ENCODE results near the gene PAXIP1. TPM values are rescaled to one million over a fixed set of nuclear protein-coding genes. Genes with fewer than 3 reads are reported as not detected.

PAXIP1 gene
- total and polyA plus RNA-seq, 2 donors (not counting 3 experiments of a cell fraction or from before 2014, with no cell fraction given), result 10.0 to 15.8 TPM

- no peaks in the 10 kb centered on the region for H3K36me3 ChIP-seq (ENCODE audit: control insufficient read depth in 2 of 2, extremely low read depth in 1 of 2, insufficient read depth in 2 of 2, low read length in 2 of 2)
- no TSS peak for BruUV-seq (replicated peaks)
- no peaks in the 10 kb centered on the region for H3K79me2 ChIP-seq (ENCODE audit: control insufficient read depth, insufficient read depth, low read length)
- POLR2A ChIA-PET, result no interaction called here
- no peak overlapping the region for H3K4me3 ChIP-seq (replicated peaks in 1 of 3; ENCODE audit: insufficient read depth in 1 of 3, low read depth in 1 of 3, low read length in 3 of 3)
- dilution Hi-C loops (cut with MboI; ENCODE audit: extremely low pct_ligation_motif_present, low sequenced_read_pairs) (no loop called here), intact Hi-C loops (cut with micrococcal nuclease) (loop anchor here (5.0 kb wide), 1 partner anchor 621 kb away; no protein-coding TSS in a partner anchor)
- no peaks in the 10 kb centered on the region for H3K9me1 ChIP-seq (replicated peaks; ENCODE audit: control insufficient read depth, extremely low read depth, insufficient read depth, low read length)
- no peak for TF ChIP-seq MYC (IDR thresholded peaks at IDR 0.05; ENCODE audit: low read depth, low read length)
- no peak for TF ChIP-seq MAX (IDR thresholded peaks at IDR 0.05; ENCODE audit: insufficient read depth, insufficient read length)
- TF ChIP-seq EZH2 (IDR thresholded peaks at IDR 0.05; ENCODE audit: borderline replicate concordance, low read depth, low read length, severe bottlenecking), result no peak
- no peak for TF ChIP-seq GATA2 (IDR thresholded peaks at IDR 0.05; ENCODE audit: insufficient read depth, insufficient read length, low read depth, low read length)
- no peak for TF ChIP-seq POLR2A (IDR thresholded peaks at IDR 0.05; ENCODE audit: low read depth, low read length)
- no peak for TF ChIP-seq CTCF (IDR thresholded peaks at IDR 0.05; ENCODE audit: extremely low read depth in 1 of 2, insufficient read depth in 1 of 2, low read depth in 1 of 2, low read length in 2 of 2)
- TF ChIP-seq POLR2AphosphoS5 (IDR thresholded peaks at IDR 0.05; ENCODE audit: insufficient read depth, low read depth, low read length), result no peak
- H3K4me1 ChIP-seq (ENCODE audit: control insufficient read depth, extremely low read depth, insufficient read depth, low read length), result peaks cover 4% of the 10 kb centered on the region
- H4K20me1 ChIP-seq (replicated peaks; ENCODE audit: control insufficient read depth, extremely low read depth, insufficient read depth, low read length), result no peaks in the 10 kb centered on the region
- no peak overlapping the region for H2AFZ ChIP-seq (ENCODE audit: low read depth, low read length)
- no peak for DNase-seq (ENCODE audit: low read depth, low spot score)
- CTCF ChIA-PET, result interaction anchor here (1.6 to 5.6 kb wide), 2 partner anchors 17 to 687 kb away, joined by 4 to 49 read pairs; no protein-coding TSS in a partner anchor
- no peak for FAIRE-seq
- no peak overlapping the region for H3K4me2 ChIP-seq (ENCODE audit: insufficient read depth, low read length)
- no peak overlapping the region for H3K9ac ChIP-seq (replicated peaks; ENCODE audit: extremely low read depth, insufficient read depth, low read length)
- peaks cover 0 to 11% of the 10 kb centered on the region in 2 experiments for H3K27me3 ChIP-seq (ENCODE audit: control insufficient read depth in 2 of 2, insufficient read depth in 2 of 2, low read length in 2 of 2)
- H3K27ac ChIP-seq (ENCODE audit: insufficient read depth, low read depth, low read length), result no peak overlapping the region
- no peaks in the 10 kb centered on the region for H3K9me3 ChIP-seq (replicated peaks; ENCODE audit: control insufficient read depth, insufficient read depth, low read length)
These were observed 91.5 kb downstream of the PAXIP1 start for GRCh38 chr7:154911411-154911810.
